HG03575 (cell line): ENCODE measurements around the gene EPHA6.
"Not testable (repeated sequence)": the region's sequence is repeated elsewhere in the genome, so short reads cannot be mapped to it uniquely, and the experiment has no call there.

Source experiments
- ATAC-seq: cut with Tn5 transposase; IDR thresholded peaks from one replicate; pipeline ENCODE4 v1.9.1; 2021; ENCODE audit not compliant: unreplicated experiment, insufficient number of reproducible peaks, low FRiP score; ENCODE audit errors: extremely low read depth

The EPHA6 gene

DNA sequence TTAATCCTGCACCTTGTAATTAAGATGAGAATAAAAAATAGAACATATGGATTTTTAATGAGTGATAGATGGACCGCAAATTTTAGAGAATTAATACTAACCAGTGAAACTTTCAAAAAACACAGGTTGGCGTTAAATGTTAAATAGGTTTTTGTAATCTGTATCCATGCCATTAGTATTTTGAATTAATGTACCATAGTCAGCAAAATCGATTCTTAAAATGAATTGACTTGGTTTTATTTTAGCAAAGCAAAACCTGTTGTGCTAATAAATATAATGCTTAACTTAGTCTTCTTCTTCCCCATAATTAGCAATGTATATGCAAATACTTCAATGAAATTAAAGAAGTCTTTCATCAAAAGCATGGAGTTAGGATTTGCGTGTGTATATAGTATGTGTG is 63.1 kb downstream of the EPHA6 start:
- ATAC-seq: no peak

DNA sequence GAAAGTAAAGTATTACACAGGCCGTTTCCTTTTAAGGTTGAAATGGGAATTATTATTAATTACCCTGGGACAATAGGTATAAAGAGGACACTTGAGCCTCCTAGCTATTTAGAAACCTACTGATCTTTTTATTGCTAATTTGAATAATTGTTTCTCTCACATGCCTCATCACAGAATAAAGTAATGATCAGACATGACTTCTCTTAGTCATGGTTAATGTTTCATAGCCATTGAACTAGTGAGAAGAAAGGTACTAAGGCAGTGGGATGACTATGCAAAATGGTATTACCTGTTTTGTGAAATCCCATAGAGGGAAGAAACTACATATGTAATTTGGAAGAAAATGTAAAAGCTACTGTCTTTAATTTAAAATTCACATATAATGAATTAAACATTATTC is 85.6 kb downstream of the EPHA6 start:
- ATAC-seq: no peak

DNA sequence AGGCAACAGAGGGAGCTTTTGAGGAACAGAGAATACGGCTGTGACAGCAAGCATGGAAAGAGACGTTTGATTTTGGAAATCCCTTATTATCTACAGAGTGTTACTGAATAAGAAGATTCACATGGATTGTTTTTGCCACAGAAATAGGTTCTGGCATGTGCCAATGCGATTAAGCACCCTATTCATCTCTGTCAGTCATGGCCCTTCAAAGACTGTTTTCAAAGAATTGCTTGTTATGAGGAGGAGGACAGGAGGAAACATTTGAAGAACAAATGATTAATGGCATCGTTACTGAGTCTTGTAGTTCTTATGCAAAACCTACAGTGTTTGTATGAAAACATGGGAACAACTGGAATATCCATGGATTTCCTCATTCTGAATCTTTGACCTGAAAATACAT is 86.2 kb downstream of the EPHA6 start:
- ATAC-seq: no peak

DNA sequence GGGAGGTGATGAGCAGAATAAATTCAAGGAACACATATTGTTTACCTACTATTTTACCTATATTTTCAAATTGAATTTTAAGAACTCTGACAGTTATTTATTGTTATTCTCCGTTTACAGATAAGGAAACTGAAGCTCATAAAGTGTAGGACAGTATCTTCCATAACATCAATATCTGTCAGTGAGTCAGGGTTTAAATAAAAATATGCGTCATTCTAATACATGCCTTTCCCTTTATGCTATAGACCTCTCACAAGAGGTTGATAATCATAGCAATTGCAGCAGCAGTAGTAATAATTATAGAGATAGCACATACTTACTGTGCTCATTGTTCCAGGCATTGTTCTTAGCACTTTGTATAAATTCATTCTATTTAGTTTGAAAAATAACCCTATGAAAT is 101.1 kb downstream of the EPHA6 start:
- ATAC-seq: no peak

DNA sequence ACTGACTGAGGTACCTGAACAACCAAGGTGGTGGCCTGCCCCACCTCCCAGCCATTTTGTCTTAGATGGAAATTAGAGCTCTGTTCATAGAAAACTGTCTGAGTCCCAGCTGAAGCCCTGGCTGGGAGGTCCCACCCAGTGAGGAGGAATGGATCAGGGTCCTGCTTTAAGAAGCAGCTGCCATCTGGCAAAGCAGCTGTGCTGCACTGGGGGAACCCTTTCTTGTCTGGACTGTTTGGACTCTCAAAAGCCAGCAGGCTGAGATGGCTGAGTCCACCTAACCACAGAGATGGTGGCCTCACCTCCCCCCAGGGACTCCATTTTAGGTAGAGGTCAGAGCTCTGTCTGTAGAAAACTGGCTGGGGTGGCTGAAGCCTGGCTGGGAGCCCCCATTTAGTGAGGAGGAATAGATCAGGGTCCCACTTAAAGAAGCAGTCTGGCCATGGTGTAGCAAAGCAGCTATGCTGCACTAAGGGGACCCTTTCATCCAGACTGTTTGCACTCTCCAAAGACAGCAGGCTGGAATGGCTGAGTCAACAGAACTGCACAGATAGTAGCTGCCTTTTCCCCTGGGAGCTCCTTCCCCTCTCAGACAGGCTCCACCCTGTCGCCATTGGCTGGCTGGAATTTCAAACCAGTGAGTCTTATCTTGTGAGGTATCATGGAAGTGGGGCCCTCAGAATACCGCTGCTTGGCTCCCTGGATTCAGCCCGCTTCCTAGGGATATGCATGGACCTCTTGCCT is 116.9 kb downstream of the EPHA6 start:
- ATAC-seq: no peak

DNA sequence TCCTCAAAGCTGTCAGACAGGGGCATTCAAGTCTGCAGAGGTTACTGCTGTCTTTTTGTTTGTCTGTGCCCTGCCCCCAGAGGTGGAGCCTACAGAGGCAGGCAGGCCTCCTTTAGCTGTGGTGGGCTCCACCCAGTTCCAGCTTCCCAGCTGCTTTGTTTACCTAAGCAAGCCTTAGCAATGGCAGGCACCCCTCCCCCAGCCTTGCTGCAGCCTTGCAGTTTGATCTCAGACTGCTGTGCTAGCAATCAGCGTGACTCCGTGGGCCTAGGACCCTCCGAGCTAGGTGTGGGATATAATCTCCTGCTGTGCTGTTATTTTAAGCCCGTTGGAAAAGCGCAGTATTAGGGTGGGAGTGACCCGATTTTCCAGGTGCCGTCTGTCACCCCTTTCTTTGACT is 127.7 kb downstream of the EPHA6 start:
- ATAC-seq: not testable (repeated sequence)

DNA sequence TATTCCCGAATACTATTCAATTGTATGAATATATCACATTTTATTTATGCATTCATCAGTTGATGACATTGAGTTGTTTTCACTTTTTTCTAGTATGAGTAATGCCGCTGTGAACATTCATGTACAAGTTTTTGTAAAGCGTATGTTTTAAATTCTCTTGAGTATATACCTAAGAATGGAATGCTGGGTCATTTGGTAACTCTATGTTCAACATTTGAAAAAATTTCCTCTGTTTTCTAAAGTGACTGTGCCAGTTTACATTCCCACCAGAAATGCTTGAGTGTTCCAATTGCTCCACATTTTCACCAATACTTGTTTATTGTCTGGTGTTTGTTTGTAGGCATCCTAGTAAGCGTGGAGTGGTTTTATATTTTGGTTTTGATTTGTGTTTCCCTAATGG is 144.5 kb downstream of the EPHA6 start:
- ATAC-seq: no peak

DNA sequence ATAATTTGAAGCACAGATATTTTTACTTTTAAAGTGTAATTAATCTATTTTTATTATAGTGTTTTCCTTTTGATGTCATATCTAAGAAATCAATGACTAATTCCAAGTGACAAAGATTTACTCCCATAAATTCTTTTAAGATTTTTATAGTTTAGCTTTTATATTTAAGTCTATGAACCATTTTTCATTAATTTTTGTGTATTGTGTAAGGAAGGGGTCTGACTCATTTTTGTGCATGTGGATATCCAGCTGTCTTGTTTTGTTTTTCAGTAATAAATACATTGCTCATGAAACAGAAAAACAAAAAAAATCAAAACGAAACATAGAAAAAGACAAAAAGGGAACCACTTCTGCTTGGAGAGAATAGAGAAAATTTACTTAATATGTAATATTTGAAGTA is 145.1 kb downstream of the EPHA6 start:
- ATAC-seq: no peak

DNA sequence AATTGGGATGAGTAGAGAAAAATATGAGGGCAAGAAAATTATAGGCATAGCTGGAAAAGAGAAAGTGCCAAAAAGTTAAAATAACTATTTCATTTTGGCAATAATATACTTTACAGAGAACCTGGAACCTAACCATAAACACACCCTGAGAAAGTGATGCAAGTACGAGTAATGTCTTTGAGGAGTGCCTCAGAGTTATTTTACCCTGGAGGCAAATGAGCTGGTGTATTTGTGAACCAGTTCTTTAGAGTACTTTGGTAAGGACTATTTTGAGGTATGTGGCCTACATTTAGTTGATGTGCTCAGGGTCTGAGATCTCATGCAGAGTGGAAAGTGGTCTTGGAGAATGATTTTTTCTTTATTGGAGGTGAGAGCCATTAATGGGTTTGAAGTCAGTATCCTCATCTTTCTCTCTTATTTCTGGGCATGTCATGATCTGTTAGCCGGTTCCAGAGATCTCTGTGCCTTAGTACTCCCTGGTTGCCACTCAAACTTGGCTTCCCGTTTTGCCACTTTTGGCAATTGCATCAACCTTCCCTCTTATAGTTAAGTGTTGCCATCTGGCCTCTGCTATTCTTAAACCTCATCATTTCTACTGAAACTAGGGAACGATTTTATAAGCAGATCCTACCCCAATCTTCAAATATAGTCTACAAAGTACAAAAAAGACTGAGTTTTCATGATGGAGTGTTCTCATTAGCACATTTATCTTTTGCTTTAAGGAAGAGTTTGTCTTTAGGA is 145.7 kb downstream of the EPHA6 start:
- no peak for ATAC-seq

DNA sequence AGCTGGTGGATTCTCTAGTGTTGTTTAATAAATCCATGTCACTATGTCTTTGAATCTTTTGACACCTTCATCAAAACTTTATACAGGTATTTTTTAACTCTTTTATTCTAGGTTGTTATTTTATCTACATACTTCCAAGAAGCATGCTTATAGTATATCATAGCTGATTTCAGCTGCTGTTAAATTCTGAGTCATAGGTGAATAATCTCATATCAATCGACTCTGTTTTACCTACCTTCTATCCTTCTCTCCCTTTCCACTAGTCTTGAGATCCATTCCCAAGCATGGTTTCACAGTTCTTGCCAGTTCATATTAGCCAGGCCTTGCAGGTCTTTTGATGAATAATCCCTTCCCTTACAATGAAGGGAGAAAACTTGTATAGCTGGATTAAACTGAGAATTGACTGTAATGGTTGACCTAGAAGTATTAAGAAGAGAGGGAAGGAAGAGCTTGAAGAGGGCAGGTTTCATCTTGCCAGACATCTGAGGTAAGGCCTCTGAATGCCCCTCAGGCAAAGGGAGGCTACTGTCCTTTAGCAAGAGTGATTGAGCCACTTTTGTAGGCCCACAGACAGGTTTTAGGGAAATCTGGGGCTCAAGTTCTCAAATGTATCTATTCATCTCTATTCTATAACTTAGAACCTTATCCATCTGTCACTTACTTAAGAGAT is 146.4 kb downstream of the EPHA6 start:
- no peak for ATAC-seq

DNA sequence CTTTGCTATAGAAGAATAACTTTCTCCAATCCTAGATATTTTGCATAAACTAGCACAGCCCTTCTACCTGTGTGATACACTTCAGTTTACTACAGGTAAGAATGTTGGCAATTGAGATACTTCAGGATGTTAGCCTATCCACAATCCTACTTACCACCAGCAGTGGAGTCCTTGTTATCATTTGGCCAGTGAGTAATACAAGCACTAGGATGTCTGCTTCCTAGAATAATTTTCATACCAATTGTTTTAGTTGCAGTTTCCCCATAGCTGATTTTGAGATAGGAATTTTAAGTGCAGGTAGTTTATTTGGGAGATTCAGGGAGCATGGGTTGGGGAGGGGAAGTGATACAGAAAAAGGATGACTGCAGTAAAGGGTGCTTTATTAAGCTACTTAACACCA is 147.2 kb downstream of the EPHA6 start:
- ATAC-seq: no peak

DNA sequence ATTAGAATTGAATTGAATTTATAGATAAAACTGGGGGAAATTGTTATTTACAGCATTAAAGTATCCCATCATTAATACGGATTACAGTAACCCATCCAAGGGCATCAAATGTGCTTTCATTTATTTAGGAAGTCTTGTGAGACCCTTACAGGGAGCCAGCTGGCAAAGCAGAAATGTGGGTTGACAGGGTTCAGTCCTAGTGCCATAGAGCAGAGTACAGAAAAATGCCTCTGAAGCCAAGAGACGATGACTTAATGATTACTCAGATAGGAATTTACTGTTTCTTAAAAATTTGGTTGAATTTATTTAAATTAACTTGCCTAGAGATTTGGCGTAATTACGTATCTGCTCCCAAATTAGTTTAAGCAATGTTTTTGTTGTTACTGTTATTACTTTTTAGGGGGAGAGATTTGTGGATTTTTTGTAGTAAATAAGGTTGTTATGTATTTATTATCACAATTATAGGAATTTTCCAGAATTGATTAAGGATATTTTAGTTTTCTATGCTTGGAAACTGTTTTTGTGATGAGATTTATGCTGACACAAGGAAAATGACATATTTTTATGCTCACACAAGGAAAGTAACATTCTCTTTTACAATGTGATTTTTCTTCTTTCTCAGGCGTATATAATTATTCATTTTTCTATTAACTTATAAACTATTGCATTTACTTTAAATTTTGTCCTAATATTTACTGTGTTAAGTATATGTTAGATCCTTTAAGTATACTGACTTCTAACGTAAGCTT is 152.0 kb downstream of the EPHA6 start:
- ATAC-seq: no peak

DNA sequence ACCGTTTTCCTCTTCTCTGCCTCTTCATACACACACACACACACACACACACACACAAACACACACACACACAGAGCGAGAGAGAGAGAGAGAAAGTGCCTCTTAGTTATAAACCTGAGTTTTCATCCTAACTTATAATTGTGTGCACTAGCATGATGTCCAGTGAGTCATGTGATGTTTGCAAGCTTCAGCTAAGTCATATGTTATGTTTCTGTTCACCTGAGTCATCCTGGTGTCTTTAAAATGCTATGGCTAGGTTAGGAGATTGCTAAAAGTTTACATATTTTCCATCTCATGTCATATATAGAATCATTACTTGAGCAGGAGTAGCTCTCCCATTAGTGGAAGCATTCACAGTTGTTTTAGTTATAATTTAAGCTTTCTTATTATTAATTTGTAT is 155.8 kb downstream of the EPHA6 start:
- no peak for ATAC-seq

DNA sequence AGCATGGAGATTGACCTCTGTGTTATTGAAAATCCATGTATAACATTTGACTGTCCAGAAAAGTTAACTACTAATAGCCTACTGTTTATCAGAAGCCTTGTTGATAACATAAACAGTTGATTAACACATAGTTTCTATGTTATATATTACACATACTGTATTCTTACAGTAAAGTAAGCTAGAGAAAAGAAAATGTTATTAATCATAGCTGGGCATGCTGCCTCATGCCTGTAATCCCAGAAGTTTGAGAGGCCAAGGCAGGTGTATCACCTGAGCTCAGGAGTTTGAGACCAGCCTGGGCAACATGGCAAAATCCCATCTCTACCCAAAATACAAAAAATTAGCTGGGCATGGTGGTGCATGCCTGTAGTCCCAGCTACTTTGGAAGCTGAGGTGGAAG is 163.3 kb downstream of the EPHA6 start:
- no peak for ATAC-seq

DNA sequence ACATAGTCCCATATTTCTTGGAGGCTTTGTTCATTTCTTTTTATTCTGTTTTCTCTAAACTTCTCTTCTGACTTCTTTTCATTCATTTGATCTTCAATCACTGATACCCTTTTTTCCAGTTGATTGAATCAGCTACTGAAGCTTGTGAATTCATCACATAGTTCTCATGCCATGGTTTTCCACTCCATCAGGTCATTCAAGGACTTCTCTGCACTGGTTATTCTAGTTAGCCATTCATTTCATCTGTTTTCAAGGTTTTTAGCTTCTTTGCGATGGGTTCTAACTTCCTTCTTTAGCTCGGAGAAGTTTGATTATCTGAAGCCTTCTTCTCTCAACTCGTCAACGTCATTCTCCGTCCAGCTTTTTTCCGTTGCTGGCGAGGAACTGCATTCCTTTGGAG is 169.3 kb downstream of the EPHA6 start:
- not testable (repeated sequence) for ATAC-seq

DNA sequence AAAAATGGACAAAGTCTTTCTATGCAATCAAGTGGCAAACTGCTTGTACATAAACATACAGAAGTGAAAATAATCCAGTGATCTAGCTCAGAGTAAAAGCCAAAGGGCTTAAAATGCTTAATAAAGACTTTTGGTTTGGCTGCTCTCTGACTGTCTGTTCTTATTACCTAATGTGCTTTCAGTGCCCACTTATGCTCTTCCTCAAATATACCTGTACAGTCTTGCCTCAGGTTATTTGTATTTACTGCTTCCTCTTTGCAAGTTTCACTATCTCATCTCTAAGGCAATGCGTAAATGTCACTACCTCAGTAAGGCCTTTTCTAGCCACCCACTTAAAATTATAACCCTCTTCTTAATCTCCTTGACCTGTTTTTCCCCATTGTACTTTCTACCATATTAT is 171.8 kb downstream of the EPHA6 start:
- no peak for ATAC-seq

DNA sequence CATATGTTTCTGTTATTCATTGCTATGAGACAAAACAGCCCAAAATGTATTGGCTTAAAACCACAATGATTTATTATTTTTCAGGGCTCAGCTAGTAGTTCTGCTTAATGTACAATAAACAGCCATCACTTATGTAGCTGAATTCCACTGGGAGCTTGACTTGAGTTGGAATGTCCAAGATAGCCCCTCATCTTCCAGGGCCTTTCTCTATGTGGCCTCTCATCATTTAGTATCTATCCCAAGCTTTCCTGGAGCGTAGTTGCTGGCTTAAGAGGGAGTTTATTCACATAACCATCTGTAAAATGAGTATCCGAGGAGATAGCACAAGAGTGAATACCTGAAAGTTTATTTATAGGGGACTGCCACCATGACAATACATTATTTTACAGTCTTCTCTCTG is 176.8 kb downstream of the EPHA6 start:
- no peak for ATAC-seq

DNA sequence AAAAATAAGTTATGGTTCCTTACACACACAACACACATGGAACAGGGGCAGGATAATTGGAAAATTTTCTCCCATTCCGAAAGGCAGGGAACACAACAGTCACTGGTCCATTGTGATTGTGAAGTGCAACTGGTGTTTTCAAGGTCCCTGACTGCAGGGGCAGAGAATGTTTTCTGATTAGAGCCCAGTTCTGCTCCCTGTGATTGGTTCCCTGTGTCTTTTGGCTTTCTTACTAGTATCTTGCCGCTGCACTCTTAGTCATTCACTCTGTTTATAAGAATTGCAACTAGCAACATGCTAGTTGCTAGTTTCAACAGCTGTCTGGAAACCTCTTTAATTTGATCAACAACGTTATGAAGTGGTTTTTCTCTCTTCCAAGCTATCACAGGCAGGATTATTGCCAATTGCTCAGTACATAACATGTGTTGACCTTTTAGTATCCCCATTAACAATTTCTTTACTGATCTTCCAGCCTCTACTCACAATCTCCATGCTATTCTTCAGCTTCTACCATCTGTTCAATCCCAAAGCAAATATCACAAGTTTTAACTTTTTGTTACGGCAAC is 177.5 kb downstream of the EPHA6 start:
- no peak for ATAC-seq

DNA sequence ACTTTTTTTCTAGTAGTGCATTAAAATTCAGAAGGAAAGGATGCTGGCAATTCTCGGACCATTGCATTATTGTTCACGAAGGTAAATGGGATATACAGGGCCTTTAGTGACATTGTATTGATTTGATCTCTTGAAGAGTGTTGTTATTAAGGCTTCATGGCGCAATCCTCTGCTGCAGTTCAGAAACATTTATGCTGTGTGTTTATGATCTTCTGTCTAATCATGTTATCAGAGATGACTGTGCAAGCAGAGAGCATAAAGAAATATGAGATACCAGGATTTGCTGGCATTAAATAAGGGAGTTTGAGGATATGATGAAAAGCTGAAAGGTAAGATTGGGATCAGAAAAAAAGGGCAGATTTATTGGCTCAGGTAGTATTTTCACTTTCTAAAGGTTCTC is 180.6 kb downstream of the EPHA6 start:
- no peak for ATAC-seq
